GM21367 (cell line): ENCODE measurements around the gene ARHGEF7.
"Not testable (repeated sequence)": the region's sequence is repeated elsewhere in the genome, so short reads cannot be mapped to it uniquely, and the experiment has no call there.

Source experiments
- ATAC-seq: cut with Tn5 transposase; IDR thresholded peaks from one replicate; pipeline ENCODE4 v1.9.1; 2021; ENCODE audit not compliant: unreplicated experiment

The ARHGEF7 gene

DNA sequence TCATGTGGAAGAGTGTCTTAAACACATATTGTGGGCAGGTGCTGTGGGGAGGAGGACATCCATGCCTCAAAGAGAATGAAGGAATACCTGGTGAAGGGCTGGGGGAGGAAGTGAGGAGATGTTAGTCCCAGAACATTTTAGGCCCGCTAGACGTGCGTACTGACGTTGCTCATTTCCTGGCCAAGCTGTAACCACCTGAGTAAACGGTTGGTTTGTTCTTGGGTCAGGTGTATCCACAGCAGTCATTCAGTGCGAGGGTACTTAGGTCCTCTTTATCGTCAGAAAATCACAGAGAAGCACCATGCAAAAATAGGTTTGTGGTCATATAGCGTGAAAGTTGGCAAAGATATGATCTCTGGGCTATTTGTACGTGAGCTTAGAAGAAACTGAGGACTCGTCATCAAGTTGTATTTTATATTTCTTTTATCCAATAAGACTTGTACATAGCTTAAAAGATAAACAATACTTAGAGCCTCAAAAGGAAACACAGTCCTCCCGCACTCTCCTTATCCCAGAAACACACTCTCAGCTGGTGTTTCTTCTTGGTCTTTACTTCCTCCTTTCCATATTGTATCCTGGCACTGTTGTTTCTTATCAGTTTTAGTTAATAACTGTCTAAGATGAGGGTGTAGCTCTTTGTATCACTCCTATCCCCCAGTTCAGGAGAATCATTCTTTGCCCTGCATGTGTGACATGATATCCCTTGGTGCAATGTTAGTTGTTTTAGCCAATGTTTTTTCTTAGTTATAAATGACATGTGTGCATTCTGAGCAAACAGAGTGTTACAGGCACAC is 52.0 kb downstream of the ARHGEF7 start:
- no peak for ATAC-seq

DNA sequence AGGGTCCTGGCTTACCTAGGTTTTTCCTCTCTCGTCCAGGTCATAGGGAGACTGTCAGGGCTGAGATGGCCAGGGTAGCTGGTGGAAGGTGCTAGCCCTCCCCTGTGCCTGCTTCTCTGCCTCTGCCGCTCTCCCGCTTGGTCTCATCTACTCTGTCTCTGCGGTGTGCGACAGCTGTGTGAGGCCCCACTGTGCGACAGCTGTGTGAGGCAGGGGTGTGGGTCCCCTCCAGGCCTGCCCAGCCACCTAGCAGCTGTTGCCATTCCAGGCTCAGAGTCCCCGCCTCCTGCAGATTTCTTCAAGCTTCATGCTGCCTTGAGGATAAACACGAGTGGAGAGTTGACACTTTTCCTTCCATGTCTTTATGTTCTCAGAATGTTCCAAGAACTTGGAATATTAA is 53.0 kb downstream of the ARHGEF7 start:
- ATAC-seq = no peak

DNA sequence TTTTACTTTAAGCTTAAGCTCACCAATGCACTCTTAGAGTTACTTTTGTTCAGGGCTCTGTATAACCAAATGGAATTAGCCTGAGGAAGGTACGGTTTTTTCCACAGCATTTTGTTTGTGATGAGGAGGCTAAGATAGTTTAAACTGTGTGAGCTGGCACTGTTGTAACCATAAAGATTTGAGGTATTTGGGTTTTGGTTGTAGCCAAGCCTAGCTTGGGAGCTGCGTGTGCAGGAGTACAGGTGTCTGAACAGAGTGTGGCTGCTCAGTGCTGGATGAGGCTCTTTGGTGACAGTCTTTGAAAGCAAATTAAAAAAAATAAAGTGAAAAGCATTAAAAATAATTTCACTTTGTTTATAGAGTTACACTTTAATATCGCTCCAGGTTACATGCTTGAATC is 56.0 kb downstream of the ARHGEF7 start:
- no peak for ATAC-seq

DNA sequence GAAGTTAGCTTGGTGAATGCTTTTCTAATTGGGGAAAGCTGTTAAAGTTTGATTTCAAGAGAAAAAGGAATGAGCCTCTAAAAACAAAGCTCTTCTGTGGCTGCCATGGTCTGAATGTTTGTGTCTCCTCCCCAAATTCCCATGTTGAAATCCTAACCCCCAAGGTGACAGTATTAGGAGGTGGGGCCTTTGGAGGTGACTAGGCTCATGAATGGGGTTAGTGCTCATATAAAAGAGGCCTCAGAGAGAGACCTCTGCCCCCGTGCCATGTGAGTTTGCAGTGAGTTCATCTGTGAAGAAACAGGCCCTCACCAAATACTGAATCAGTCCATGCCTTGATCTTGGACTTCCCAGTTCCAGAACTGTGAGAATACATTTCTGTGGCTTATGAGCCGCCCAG is 56.5 kb downstream of the ARHGEF7 start:
- ATAC-seq = no peak

DNA sequence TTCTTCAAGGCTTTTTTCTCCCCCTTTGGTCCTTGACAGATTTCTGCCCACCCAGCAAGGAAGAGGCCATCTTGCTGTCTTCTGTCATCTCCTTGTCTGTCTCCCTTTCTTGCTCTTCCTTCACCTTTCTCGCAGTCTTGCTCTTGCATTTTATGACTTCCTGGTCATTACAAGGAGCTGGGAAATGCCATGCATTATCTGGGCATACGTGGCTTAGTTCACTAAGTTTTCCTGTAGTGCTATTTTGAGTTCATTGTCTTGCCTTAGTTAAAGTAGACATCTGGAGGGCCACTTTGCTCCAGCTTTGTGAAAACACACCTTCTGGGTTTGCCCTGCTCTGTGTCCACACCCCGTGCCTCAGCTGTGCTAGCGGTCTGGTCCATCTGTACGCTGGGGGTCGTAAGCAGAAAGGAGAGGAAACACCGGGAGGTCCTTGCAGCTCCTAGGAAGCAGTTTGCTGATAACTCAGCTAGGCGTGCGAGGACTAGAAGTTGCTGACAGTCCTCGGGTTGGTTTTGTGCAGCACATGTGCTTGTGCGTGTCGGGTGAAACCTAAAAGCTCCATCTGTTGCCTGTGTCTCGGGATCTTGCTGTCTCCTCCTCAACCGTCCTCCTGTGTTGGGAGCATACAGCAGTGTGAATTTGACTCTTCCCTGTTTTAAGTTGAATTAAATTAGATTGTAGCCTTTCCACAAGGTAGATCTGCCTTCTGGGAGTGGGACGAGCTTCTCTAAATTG is 59.4 kb downstream of the ARHGEF7 start:
- ATAC-seq = no peak

DNA sequence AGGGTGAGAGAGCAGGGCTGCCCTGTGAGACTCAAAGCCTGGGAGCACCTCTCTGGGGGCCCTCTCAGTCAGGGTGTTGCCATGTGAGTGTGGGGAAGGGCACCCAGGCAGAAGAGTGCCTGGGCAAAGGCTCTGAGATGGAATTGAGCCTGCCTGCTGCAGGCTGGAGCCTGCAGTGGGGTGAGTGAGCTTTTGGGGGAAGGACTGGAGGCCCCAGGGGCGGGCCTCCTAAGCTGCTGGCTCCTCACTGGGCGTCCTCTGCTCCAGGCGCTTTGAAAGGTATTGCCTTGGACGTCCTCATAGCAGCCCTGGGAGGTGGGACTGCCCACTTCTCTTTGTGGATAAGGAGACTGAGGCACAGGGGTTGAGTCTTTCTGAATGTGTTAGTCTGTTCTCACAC is 60.3 kb downstream of the ARHGEF7 start:
- ATAC-seq = no peak

DNA sequence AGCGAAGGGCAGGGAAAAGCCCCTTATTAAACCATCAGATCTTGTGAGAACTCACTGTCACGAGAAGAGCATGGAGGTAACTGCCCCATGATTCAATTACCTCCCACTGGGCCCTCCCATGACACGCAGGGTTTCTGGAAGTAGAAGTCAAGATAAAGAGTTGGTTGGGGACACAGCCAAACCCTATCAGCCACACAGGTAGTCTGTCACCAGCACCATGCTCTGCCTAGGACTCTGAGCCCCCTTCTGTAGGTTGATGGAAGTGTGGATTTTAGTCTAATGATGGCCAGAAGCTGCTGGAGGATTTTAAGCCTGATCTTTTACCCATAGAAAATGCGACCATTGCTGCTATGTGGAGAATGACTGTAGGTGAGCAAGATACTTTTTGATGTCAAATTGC is 60.8 kb downstream of the ARHGEF7 start:
- no peak for ATAC-seq

DNA sequence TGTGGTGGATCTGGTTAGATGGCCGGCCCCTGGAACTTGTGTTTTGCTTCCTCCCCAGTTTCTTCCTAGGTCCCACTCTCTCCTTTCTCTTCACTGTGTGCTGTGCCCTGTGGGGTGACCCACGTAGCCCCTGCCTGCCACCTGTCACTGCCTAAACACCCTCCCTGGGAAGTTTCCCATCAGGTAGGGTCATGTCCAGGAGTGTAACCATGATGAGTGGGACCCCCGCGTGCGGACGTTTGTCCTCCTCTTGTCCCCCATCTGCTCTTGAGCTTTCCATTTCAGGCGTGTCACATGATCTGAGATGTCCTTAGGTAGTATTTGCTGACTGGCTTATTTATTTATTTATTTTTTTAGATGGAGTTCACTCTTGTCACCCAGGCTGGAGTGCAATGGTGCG is 61.3 kb downstream of the ARHGEF7 start:
- no peak for ATAC-seq

DNA sequence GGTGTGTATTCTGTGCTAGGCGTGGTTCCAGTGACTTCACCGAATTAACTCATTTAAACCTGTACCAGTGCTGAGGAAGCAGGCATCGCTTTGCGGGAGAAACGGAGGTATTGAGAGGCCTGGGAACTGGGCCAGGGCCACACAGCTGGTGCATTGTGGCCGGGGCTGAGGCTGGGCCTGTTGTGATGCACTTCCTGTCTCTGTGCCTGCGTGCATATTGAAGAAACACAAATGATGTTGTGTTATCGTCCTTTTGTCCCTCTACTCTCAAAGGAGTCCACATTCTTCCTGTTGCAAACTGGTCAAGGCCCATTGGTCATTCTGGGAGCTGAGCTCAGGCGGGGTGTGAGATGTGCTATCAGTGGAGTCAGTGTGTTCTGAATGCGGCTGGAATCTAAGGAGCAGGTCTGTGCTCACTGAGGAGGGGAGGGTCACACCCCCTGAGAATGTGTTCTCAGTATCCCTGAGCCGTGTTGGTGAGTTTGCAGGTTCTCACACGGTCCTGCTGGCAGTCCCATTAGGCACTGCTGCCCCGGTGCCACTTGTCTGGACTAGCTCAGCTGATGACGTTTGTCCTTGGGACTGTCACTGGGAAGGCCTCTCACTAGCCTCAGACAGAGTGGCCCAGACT is 62.1 kb downstream of the ARHGEF7 start:
- peak; percentile 83 for ATAC-seq

DNA sequence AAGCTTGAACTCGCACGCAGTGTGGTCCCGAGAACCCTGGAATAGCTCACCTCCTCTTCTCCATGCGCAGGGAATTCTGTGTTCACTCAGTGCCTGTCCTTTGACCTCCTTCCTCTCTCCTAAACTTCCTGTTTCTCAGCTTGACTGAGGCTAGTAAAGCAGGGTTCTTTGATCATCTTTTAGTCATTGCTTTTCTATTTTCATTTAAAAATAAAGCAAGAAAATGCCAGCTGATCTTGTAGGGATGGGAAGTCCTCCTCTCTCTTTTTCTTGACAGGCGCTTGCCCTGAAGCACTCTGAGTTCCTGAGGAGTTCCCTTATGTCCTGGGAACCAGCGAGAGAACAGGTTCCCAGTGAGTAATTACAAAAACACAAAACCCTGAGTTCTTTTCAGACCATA is 62.8 kb downstream of the ARHGEF7 start:
- no peak for ATAC-seq

DNA sequence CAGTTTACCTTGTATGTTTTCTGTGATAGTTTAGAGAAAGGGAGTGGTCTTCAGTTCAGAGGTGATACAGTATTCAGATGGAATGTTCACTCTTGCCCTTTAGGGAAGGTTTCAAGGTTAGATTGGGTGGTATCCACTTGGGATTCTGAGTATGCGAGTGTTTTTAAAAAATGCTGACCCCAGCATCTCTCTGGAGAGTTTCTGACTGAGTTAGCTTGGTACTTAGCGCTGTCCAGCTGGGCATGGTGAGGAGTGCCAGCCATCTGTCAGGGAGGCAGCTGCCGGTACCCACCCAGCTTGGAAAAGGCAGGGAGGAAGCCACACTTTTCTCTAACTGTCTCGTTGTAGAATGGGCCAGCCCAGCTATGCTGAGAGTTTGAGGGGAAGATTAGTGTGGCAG is 63.3 kb downstream of the ARHGEF7 start:
- ATAC-seq = no peak

DNA sequence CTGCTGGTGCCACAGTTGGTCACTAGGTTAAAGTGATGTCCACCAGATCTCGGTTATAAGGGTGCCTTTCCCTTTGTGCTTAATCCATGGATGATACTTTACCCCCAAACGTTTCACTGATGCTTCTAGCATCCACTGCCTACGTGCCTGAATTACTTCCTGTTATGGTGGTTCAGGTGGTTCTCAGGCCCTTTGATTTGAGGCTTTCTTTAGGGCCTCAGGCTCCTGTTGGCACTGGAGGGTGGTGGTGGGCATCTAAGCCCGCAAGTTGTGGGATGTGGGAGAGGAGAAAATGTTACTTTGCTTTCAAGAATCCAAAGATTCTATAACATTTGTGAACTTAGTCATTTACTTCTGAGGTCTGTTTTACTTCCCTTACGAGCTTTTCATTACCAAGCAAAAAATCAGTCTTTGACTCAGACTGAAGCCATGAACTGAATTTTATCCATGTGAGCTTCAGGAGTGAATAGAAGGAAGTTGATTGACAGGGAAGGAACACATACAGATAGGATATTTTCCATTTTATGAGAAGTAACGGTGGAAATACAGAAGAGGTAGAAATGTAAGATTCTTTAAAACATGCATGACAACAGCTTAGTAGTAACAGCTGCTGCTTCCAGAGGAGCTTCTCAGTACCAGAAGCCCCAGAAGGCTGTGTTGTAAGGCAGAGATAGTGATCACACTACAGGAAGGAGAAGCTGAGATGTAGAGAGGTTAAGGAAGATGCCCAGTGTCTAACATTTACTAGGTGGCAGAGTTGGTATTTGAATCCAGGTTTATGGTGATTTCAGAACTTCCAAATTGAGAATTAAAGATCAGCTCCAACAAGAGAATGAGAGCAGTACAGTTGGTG is 65.0 kb downstream of the ARHGEF7 start:
- no peak for ATAC-seq

DNA sequence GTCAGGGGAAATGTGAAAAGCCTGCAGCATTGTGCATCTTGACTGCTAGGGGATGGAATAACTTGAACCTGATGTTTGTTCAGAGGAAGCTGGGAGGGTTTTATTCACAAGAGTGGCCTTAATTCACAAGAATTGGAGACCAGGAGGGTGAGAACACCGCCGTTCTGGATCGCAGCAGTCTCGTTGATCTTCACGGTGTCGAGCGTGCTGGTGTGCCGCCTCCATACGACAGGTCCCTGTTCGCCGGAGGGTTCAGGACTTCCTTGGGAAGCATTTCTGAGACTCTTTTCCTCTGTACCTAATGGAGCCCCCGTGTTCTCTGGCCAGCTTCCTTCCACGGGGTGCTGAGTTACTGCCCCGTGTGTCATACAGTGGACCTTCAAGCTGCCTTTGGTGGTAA is 66.9 kb downstream of the ARHGEF7 start:
- ATAC-seq = no peak

DNA sequence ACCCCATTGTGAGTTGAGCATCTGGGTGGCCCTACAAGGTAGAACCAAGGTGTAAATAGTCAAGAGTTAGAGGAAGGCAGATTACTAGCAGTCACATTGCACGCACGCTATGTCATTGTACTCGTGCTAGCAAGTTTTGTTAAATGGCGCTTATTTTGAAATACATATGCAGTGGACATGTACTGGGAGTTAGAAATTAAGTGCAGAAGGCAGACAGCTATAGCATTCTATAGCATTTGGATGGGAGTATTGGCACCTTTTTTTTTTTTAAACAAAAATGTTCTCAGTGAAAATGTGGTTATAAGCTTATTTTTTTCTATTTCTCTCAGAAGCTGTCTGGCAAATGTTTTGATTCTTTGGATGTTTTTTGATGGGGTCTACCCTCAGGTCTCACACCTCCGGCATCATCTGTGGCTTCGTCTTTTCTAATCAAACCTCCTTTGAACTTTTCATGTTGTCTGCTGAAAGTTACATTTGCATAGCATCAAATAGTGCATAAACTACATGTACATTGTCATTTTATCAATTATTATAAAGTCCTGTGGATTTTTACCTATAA is 68.1 kb downstream of the ARHGEF7 start:
- ATAC-seq = no peak

DNA sequence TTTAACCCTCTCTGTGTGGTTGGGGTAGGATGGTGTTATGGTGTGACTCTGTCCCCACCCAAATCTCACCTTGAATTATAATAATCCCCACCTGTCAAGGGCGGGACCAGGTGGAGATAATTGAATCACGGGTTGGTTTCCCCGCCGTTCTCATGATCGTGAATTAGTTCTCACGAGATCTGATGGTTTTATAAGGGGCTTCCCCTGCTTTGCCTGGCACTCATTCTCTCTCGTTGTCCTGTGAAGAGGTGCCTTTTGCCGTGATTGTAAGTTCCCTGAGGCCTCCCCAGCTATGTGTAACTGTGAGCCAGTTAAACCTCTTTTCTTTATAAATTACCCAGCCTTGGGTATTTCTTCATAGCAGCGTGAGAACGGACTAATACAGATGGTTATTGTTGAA is 68.8 kb downstream of the ARHGEF7 start:
- no peak for ATAC-seq

DNA sequence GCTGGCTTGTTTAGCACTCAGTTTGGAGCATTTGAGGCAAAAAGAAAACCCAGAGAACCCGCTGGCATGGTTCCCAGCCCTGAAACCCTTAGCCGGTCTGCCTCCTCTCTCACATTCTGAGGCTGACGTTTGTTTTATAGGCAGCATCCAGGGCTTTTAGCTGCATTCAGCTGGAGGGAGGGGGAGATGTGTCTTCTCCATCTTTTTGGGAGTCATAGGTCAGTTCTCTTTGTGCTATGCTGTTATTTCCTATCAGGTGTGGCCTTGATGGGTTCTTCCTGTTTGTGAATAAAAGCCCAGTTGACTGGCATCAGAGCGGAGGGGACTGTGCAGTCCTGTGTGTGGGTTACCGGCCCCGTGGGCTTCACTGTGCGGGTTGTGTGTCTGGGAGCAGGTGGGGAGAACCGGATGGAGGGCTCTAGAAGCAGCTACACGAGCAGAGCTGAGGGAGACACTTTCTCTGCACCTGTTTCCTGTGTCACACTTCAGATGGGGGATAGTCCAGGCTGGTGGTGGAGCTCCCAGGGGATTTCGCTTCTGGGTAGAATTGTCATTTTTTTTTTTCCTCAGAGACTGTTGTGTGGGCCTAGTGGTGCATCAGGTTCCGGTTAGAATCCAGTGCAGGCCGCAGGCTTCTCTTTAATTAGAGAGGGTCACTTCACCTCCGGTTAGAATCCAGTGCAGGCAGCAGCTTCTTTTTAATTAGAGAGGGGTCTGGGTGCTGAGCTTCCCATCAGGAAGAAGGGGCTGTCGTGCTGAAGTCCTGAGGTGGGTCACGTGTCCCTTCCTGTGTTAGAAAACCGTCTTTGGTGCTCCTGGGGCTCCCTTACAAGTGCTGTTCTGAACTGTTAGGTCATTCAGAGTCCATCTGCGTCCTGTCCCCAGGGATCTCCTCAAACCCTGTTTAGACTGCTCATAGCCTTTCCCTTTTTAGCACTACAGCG is 69.6 kb downstream of the ARHGEF7 start:
- peak; percentile 85 for ATAC-seq

DNA sequence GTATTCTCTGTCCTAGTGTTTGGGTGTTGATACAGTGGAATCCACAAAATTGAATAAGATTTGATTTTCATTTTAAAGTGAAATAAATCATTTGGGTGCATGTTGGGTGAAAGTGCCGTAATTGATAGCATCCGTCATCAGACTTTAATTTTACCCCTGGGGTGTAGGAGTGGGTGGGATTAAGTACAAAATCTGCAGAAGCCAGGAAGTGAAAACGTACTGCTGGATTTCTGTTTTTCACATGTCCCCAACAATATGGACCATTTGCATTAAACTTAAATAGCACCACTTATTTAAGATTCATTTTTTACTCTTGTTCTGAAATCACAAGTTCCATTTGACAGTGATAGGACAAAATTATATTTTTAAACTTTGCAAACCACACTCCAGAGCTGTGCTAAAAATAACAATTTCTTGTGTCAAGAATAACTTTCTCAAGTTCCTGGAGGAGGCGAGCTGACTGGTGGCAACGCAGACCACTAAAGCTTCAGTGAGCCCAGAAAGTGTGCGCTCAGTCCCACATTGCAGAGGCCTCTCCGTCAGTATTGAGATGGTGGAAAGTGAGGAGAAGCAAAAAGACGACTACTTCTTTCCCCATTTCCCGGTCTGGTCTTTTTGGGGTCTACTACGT is 71.3 kb downstream of the ARHGEF7 start:
- no peak for ATAC-seq

DNA sequence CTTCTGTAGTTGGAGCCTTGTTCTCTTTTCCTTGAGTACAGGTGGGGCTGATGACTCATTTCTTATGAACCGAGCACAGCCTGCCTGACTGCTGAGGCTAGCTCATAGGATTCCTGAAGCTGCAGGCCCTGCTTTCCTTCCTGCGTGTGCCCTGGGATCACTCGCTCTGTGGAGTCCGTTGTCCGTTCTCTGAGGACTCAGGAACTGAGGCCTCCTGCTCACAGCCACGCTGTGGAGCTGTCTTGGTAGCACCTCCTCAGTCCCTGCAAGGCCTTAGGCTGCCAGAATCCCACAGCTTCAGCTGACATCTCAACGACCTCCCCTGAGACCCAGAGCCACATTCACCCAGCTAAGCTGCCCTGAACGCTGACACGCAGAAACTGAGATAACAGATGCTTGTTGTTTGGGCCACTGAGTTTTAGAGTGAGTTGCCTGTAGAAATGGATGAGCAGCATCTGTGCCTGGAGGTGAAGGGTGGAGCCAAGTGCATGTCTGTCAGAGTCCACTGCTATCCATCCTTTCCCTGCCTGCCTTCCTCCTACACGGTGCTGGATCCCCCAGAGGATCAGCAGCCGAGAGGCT is 72.9 kb downstream of the ARHGEF7 start:
- ATAC-seq = no peak

DNA sequence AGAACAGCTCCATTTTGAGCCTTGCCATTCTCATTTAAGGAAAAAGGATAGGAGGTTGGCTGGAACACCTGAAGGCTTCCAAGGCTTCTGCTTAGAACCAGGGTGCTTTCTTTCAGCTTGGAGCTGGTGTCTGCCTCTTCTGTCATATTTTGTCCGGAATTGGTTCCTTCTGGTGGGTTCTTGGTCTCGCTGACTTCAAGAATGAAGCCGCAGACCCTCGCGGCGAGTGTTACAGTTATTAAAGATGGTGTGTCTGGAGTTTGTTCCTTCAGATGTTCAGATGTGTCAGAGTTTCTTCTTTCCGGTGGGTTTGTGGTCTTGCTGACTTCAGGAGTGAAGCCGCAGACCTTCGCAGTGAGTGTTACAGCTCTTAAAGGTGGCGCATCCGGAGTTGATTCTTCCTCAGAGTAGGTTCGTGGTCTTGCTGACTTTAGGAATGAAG is 74.0 kb downstream of the ARHGEF7 start:
- not testable (repeated sequence) for ATAC-seq
